NCI-H69 (cell line): ENCODE results near the gene ABHD12B.

Experiments used
- DNase-seq: peaks from one replicate; lab custom pipeline; 2025; lab: John Stamatoyannopoulos, UW

The ABHD12B gene

DNA sequence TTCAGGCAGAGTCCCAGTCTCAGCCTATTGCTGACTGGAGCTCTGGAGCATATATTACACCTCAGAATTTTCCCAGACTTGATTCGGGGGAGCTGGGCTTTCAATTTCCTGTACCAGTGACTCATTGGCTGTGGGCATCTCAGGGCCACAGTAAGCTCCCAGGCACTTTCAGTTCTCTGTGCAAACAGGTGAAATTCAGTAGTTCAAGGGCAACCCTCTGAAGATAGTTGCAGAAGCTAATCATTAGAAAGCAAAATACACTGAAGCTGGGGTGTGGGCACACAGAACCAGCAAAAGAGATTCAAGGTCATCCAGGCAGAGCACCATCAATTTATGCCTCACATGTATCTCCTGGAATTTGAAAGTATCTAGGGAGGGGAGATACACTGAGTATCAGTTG is 32.8 kb upstream of the ABHD12B start:
- no peak for DNase-seq

- DNase-seq = no peak
Observed at GRCh38 chr14:50839691-50840090, 32.2 kb upstream of the ABHD12B start.

DNA sequence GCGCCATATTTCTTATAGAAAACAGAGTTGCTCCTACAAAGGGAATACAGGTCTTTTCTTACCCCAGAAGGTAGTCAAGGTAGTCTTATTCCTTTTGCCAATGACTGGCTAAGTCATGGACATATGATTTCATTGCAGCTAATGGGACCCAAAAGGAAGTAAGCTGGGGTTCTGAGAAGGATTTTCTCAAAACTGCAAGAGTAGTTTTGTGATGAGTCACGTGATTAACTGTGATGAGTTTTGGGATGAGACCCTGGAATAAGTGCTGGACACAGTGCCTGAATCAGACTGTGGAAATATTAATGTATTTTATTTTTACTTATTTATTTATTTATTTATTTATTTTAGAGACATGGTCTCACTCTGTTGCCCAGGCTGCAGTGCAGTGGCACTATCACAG is 27.5 kb upstream of the ABHD12B start:
- DNase-seq = no peak

GRCh38 chr14:50845166-50845565 is 26.7 kb upstream of the ABHD12B start:
- DNase-seq = no peak

DNA sequence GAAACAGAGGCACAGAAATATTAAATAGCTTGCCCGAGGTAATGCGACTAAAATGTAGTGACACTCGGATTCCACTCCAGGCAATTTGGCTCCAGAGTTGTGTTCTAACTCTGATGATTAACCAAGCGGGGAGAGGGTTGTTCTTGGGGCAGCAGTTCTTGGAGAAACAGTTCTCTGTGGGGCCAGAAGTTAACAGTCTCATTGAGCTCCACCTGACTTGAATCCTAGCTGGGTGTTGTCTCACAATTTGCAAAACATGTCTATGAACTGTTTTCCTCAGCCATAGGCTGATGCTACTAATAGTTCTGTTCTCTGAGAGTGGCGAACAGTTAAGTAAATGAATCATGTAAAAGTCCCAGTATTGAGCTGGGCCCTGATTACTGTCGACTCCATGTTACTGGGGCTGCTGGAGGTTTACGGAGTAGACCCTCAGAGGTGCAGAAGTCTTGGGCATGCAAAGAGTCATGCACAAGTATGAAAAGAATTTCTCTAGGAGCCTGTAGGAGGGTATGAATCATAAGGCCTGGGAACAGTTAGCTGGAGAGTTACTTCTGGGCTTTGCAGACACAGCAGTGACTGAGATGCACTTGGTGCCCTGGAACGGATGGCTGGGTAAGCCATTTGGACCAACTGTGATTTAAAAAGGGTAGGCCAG is 25.5 kb upstream of the ABHD12B start:
- DNase-seq = no peak

GRCh38 chr14:50853891-50854290 is 18.0 kb upstream of the ABHD12B start:
- DNase-seq = no peak

DNA sequence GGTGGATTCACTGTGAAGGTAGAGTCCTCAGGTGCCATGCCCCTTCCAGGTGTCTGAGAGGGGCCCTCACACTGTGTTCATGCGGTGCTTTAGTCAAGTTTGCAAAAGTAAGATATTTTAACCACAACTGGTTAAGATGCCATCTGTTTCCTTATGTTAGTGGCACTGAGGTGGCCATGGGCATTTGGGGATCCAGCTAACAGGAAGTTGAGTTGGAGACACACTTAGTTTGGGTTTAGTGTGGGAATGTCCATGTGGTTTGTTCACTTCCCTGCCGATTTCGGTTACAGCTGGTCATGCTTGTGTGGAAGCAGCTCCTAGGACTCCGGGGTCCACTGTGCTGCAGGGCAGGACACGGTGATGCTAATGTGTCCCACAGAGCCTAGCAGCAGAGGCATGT is 17.3 kb upstream of the ABHD12B start:
- DNase-seq = no peak

- DNase-seq = no peak
Observed at GRCh38 chr14:50855558-50855957, 16.3 kb upstream of the ABHD12B start.

- DNase-seq = no peak
Observed at GRCh38 chr14:50856660-50857059, 15.2 kb upstream of the ABHD12B start.

- no peak for DNase-seq
Observed at GRCh38 chr14:50859296-50859624, 12.6 kb upstream of the ABHD12B start.

GRCh38 chr14:50860478-50861086 is 11.3 kb upstream of the ABHD12B start:
- peak; percentile 95 for DNase-seq

GRCh38 chr14:50862036-50862570 is 9.8 kb upstream of the ABHD12B start:
- DNase-seq = no peak

GRCh38 chr14:50864237-50864636 is 7.6 kb upstream of the ABHD12B start:
- DNase-seq = no peak

DNA sequence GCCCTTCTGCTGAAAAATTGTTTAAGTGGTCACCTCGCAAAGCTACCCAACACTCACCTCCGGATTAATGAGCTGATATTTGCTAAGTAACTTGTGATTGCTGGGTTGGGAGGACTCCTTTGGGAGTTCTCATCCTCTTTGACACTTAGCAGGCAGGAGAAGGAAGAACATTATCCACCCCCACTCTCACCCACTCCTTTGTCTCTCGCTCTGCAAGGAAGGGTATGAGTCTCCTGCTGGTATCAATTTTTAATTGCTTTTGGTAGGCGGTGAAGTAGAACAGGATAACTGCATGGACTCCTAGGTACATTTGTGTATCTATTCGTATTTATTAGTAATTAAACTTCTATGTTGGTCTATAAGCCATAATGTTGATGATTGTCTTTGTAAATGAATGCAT is 6.9 kb upstream of the ABHD12B start:
- peak; percentile 80 for DNase-seq

DNA sequence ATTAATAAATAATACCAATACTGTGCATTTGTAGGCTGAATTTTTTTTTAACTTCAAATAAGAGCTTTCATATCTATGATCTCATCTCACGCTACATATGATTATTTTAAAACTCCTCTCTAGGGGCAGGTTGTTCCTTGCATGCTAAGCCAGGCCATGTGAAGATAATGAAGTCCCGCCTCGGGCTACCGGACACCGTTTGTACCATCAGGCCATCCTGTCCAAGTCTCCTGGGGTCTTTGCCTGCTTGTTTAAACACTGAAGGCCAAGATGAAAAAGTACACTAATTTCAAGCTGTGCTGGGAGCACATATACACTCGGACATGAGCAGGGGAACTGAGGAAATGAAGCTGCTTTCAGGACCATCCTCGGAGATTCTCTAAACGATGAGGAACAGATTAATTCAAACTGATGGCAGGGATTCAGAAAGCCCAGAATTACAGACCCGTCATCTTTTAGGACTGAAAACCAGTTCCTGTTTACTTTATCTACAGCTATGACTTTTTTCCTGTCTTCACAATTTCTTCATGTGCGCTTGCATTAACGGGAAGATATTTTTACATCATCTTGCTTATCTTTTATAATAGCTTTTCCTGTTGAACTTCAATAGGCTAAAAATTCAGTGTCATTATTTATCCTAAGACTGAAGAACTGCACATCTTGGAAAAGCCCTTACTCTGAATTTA is 6.3 kb upstream of the ABHD12B start:
- DNase-seq = peak; percentile 68

GRCh38 chr14:50871228-50871627 is 625 bp upstream of the ABHD12B start:
- DNase-seq = peak; percentile 46

DNA sequence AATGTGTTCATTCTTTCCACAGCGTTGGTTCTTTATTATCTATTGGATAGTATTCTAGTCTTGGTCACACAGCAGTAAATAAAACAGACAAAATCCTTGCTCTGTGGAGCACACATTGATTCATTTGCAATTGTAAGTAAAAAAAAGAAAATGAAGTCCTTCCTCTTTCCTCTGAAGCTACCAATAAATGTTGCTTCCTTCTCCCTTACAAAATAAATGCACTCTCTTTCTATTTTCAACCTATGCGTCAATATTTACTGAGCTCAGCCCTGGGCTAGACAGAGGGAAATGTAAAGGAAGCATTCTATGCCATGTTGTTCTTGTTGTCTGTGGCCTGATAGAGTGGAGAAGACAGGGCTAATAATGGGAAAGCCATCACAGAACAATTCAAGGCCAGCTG is 2.9 kb downstream of the ABHD12B start:
- DNase-seq = peak; percentile 66

- peak; percentile 56 for DNase-seq
Observed at GRCh38 chr14:50875359-50876070, 3.7 kb downstream of the ABHD12B start.

GRCh38 chr14:50882932-50883826 is 11.3 kb downstream of the ABHD12B start:
- peak; percentile 25 for DNase-seq

GRCh38 chr14:50883827-50884197 is 12.0 kb downstream of the ABHD12B start:
- no peak for DNase-seq

- no peak for DNase-seq
Observed at GRCh38 chr14:50887476-50887875, 15.6 kb downstream of the ABHD12B start.

DNA sequence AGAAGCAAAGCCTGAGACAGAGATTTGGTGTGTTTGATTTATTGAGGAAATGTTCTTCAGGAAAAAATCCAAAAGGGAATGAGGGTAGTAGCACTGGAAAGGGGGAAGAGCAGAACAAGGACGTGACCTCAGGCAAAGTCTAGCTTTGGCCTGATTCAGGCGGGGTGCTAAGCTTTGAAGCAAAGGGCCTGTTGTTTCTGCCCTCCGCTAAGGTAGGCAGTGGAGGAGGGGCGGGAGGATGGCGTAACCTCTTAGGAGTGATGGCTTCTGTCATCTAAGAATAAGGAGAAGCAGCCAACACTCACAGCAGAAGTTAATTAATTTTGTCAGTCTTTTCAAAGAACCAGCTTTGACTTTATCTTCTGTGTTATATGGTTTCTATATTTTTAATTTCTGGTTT is 20.4 kb downstream of the ABHD12B start:
- DNase-seq = no peak
